Measurements from ENCODE around the gene TLN1. TPM values are rescaled to one million over a fixed set of nuclear protein-coding genes. Genes with fewer than 3 reads are reported as not detected.

TLN1 gene
- total and polyA plus RNA-seq, 10 of the 15 experiments (the other 5 are each of a cell fraction or from before 2014, with no cell fraction given) = 11.6 to 305 (median 71.9) TPM

DNA sequence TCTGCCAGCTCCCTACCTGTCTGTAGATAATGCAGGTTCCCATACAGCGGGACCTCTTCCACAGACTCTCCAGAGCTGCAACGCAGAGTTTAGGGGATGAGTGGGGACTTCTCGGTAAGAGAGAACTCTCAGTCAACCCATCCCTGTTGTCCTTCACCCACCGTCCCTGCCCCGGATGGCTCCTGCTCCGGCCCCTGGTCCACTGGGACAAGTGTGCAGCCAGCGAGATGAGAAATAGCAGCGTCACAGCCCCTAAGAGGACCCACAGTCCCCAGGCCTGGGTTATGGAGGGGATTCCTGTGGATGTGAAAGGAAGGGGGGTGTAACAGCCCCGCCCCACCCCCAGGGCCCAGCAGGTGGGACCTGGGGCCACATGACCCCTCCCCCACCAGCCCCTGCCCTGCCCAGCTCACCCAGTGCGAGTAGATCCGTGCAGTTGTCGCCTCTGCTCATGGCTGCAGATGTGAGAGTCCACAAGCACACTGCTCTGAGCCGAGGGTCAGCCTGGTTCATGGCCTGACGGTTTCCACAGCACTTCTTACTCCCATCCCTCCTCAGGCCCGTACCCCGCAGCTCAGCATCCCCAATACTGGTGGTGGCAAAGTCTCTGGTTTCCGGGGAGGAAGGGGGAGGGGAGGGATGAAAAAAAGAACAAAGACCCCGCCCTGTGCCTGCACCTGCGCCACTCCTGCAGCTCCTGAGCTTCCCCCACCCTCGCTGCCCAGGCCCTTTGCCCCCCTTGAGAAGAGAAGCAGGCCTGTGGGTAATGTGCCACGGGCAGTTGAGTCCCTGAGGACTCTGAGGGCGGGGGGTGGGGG, 81.4 kb downstream of the TLN1 start, which contains the start of gene SIT1:
Gene SIT1 (minus strand): TSS at position 591 of the 818 bp plus-strand sequence. CDS start 78 bp downstream, at position 513.
- ChIA-PET RAD21 (ENCODE audit: unreplicated experiment) (interaction anchor here (0.5 to 9.6 kb wide), 9 partner anchors 7 to 578 kb away, joined by 3 to 133 read pairs (median 15); partner anchors contain the start of genes ARHGEF39, CCDC107, CREB3 and RMRP), CTCF (interaction anchor here (0.9 to 8.8 kb wide), 8 partner anchors 7 to 85 kb away, joined by 3 to 139 read pairs (median 76); partner anchors contain the start of genes ARHGEF39, CCDC107, CD72 and CREB3), POLR2A (interaction anchor here (0.6 to 11.1 kb wide), 7 partner anchors 10 to 306 kb away, joined by 3 to 163 read pairs (median 7); partner anchors contain the start of genes ARHGEF39, CCDC107, CD72 and CREB3), SMC1A (ENCODE audit: uncharacterized antibody, unreplicated experiment) (interaction anchor here (0.8 to 7.7 kb wide), 7 partner anchors 9 to 99 kb away, joined by 3 to 114 read pairs (median 32); partner anchors contain the start of genes ARHGEF39, CCDC107, CREB3 and GBA2)
- Histone ChIP-seq H3K27me3 (replicated peaks in 1 of 2; ENCODE audit: control insufficient read depth in 2 of 2, insufficient read depth in 2 of 2, low read length in 1 of 2) (no peaks in the 10 kb centered on the region), H3K9me3 (replicated peaks; ENCODE audit: control insufficient read depth, insufficient read depth, low read length) (no peaks in the 10 kb centered on the region), H3K9ac (ENCODE audit: control insufficient read depth, insufficient read depth, low read length) (peak within 1 kb of the TSS; percentile 89), H4K20me1 (ENCODE audit: control insufficient read depth, insufficient read depth) (no peaks in the 10 kb centered on the region), H3K4me2 (ENCODE audit: control insufficient read depth, insufficient read depth) (peak within 1 kb of the TSS; percentile 93), H3K4me3 (peak within 1 kb of the TSS; percentile 100), H3K79me2 (ENCODE audit: control insufficient read depth, insufficient read depth, low read length) (peaks cover 20% of the 10 kb centered on the region), H3K4me1 (ENCODE audit: control insufficient read depth, insufficient read depth, low read length) (peaks cover 31% of the 10 kb centered on the region), H3K27ac (ENCODE audit: control insufficient read depth, insufficient read depth) (peak within 1 kb of the TSS; percentile 93), H3K36me3 (ENCODE audit: control insufficient read depth in 2 of 2, insufficient read depth in 2 of 2, low read length in 1 of 2) (no peaks in the 10 kb centered on the region), H2AFZ (ENCODE audit: control insufficient read depth, low read depth, low read length) (peak within 1 kb of the TSS; percentile 77)
- intact Hi-C loops (cut with micrococcal nuclease; ENCODE audit: unreplicated experiment) = loop anchor here (10.0 kb wide), 1 partner anchor 174 kb away; the partner anchor contains the start of genes FAM221B and TMEM8B
- in situ Hi-C loops (cut with MboI) = no loop called here
- BruUV-seq (replicated peaks) = no TSS peak
- ATAC-seq = peak; percentile 19
- no peak for DNase-seq (ENCODE audit: low read depth, low spot score)
- WGBS (ENCODE audit: insufficient coverage, insufficient replicate concordance, low lambda C conversion rate, missing lambda C conversion rate) = 8% methylated on average over 22 of the region's 22 CpGs
- no peak for FAIRE-seq
- peak; percentile 62 for TF ChIP-seq MEF2B (IDR thresholded peaks at IDR 0.05; ENCODE audit: partially characterized antibody, poor library complexity, severe bottlenecking)
- no peak for TF ChIP-seq KDM1A (IDR thresholded peaks at IDR 0.05; ENCODE audit: borderline replicate concordance)
- TF ChIP-seq IKZF1 (conservative IDR thresholded peaks at IDR 0.05) = 0 out of 2 replicates have a peak, but pooled peaks have one; percentile 8
- peak; percentile 28; the same call in 1 of the 2 replicates for TF ChIP-seq TAF1 (IDR thresholded peaks at IDR 0.05; ENCODE audit: borderline replicate concordance, low read depth, low read length)
- TF ChIP-seq TCF3 (IDR thresholded peaks at IDR 0.05; ENCODE audit: borderline replicate concordance, insufficient read depth, low read depth, low read length) = 0 out of 2 replicates have a peak, but pooled peaks have one; percentile 10
- TF ChIP-seq, protein P1, sequence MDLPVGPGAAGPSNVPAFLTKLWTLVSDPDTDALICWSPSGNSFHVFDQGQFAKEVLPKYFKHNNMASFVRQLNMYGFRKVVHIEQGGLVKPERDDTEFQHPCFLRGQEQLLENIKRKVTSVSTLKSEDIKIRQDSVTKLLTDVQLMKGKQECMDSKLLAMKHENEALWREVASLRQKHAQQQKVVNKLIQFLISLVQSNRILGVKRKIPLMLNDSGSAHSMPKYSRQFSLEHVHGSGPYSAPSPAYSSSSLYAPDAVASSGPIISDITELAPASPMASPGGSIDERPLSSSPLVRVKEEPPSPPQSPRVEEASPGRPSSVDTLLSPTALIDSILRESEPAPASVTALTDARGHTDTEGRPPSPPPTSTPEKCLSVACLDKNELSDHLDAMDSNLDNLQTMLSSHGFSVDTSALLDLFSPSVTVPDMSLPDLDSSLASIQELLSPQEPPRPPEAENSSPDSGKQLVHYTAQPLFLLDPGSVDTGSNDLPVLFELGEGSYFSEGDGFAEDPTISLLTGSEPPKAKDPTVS (IDR thresholded peaks at IDR 0.05; ENCODE audit: low read depth, low read length) = no peak
- TF ChIP-seq ASH2L (IDR thresholded peaks at IDR 0.05; ENCODE audit: borderline replicate concordance, low read depth) = no peak
- TF ChIP-seq, protein P2, sequence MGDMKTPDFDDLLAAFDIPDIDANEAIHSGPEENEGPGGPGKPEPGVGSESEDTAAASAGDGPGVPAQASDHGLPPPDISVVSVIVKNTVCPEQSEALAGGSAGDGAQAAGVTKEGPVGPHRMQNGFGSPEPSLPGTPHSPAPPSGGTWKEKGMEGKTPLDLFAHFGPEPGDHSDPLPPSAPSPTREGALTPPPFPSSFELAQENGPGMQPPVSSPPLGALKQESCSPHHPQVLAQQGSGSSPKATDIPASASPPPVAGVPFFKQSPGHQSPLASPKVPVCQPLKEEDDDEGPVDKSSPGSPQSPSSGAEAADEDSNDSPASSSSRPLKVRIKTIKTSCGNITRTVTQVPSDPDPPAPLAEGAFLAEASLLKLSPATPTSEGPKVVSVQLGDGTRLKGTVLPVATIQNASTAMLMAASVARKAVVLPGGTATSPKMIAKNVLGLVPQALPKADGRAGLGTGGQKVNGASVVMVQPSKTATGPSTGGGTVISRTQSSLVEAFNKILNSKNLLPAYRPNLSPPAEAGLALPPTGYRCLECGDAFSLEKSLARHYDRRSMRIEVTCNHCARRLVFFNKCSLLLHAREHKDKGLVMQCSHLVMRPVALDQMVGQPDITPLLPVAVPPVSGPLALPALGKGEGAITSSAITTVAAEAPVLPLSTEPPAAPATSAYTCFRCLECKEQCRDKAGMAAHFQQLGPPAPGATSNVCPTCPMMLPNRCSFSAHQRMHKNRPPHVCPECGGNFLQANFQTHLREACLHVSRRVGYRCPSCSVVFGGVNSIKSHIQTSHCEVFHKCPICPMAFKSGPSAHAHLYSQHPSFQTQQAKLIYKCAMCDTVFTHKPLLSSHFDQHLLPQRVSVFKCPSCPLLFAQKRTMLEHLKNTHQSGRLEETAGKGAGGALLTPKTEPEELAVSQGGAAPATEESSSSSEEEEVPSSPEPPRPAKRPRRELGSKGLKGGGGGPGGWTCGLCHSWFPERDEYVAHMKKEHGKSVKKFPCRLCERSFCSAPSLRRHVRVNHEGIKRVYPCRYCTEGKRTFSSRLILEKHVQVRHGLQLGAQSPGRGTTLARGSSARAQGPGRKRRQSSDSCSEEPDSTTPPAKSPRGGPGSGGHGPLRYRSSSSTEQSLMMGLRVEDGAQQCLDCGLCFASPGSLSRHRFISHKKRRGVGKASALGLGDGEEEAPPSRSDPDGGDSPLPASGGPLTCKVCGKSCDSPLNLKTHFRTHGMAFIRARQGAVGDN (IDR thresholded peaks at IDR 0.05) = peak; percentile 76
- TF ChIP-seq, protein P3, sequence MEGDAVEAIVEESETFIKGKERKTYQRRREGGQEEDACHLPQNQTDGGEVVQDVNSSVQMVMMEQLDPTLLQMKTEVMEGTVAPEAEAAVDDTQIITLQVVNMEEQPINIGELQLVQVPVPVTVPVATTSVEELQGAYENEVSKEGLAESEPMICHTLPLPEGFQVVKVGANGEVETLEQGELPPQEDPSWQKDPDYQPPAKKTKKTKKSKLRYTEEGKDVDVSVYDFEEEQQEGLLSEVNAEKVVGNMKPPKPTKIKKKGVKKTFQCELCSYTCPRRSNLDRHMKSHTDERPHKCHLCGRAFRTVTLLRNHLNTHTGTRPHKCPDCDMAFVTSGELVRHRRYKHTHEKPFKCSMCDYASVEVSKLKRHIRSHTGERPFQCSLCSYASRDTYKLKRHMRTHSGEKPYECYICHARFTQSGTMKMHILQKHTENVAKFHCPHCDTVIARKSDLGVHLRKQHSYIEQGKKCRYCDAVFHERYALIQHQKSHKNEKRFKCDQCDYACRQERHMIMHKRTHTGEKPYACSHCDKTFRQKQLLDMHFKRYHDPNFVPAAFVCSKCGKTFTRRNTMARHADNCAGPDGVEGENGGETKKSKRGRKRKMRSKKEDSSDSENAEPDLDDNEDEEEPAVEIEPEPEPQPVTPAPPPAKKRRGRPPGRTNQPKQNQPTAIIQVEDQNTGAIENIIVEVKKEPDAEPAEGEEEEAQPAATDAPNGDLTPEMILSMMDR (IDR thresholded peaks at IDR 0.05 in 2 of 3, conservative IDR thresholded peaks at IDR 0.05 in 1 of 3; ENCODE audit: control insufficient read depth in 2 of 3, extremely low read depth in 1 of 3, insufficient read depth in 1 of 3, low read depth in 3 of 3, low read length in 3 of 3) = no peak
- no peak for TF ChIP-seq E4F1 (IDR thresholded peaks at IDR 0.05; ENCODE audit: borderline replicate concordance, partially characterized antibody)
